ENCODE data around the gene CCDC88C. TPM values are rescaled to one million over a fixed set of nuclear protein-coding genes. Genes with fewer than 3 reads are reported as not detected.
A peak's percentile ranks its signal among the peaks of the same experiment; 100 is the strongest.

The CCDC88C gene
- total RNA-seq, 1 donor from 2014 or later, result 17.8 TPM

- no peak overlapping the region for H3K4me2 ChIP-seq
- no peaks in the 10 kb centered on the region for H3F3A ChIP-seq (ENCODE audit: low read depth)
- Mint-ChIP-seq H3K4me1 (no peaks in the 10 kb centered on the region), H3K4me3 (no peak overlapping the region), H3K27me3 (ENCODE audit: insufficient read depth, low read depth) (no peaks in the 10 kb centered on the region), H3K9me3 (no peaks in the 10 kb centered on the region), H3K27ac (no peak overlapping the region), H3K36me3 (peaks cover 19% of the 10 kb centered on the region)
- no peaks in the 10 kb centered on the region for H3K27me3 ChIP-seq
- no peak for DNase-seq (ENCODE audit: low spot score)
- no peaks in the 10 kb centered on the region for H3K4me1 ChIP-seq
- no peak overlapping the region for H3K27ac ChIP-seq
- no peaks in the 10 kb centered on the region for H4K20me1 ChIP-seq (ENCODE audit: low read depth)
- H3K79me2 ChIP-seq (ENCODE audit: low read depth), result no peaks in the 10 kb centered on the region
- TF ChIP-seq EZH2phosphoT487 (IDR thresholded peaks at IDR 0.05), result no peak
- TF ChIP-seq CTCF (IDR thresholded peaks at IDR 0.05), result no peak
- TF ChIP-seq EZH2 (IDR thresholded peaks at IDR 0.05), result no peak
- no peak overlapping the region for H3K9ac ChIP-seq
- no peaks in the 10 kb centered on the region for H3K9me3 ChIP-seq (ENCODE audit: low read depth)
- no peak overlapping the region for H3K4me3 ChIP-seq
- no peaks in the 10 kb centered on the region for H3K36me3 ChIP-seq
- no peak overlapping the region for H2AFZ ChIP-seq (replicated peaks)
Observed at GRCh38 chr14:91277546-91278382, 139.9 kb downstream of the CCDC88C start.

GRCh38 chr14:91274796-91275195 lies 142.8 kb downstream of the CCDC88C start:
- H3K27ac Mint-ChIP-seq, result peak overlapping the region; percentile 54
- H3K36me3 Mint-ChIP-seq, result peaks cover 12% of the 10 kb centered on the region
- no peaks in the 10 kb centered on the region for H3K27me3 Mint-ChIP-seq (ENCODE audit: insufficient read depth, low read depth)

GRCh38 chr14:91273885-91274273 lies 143.7 kb downstream of the CCDC88C start:
- no peak overlapping the region for H3K4me2 ChIP-seq
- no peaks in the 10 kb centered on the region for H3F3A ChIP-seq (ENCODE audit: low read depth)
- Mint-ChIP-seq H3K9me3 (no peaks in the 10 kb centered on the region), H3K27ac (no peak overlapping the region), H3K36me3 (peaks cover 12% of the 10 kb centered on the region), H3K27me3 (ENCODE audit: insufficient read depth, low read depth) (no peaks in the 10 kb centered on the region), H3K4me1 (peaks cover 12% of the 10 kb centered on the region), H3K4me3 (no peak overlapping the region)
- no peaks in the 10 kb centered on the region for H3K4me1 ChIP-seq
- H3K27ac ChIP-seq, result no peak overlapping the region
- no peaks in the 10 kb centered on the region for H3K9me3 ChIP-seq (ENCODE audit: low read depth)
- DNase-seq (ENCODE audit: low spot score), result no peak
- no peaks in the 10 kb centered on the region for H3K79me2 ChIP-seq (ENCODE audit: low read depth)
- H3K4me3 ChIP-seq, result no peak overlapping the region
- TF ChIP-seq EZH2 (IDR thresholded peaks at IDR 0.05), result no peak
- no peak for TF ChIP-seq CTCF (IDR thresholded peaks at IDR 0.05)
- no peak for TF ChIP-seq EZH2phosphoT487 (IDR thresholded peaks at IDR 0.05)
- no peaks in the 10 kb centered on the region for H4K20me1 ChIP-seq (ENCODE audit: low read depth)
- no peak overlapping the region for H3K9ac ChIP-seq
- H3K36me3 ChIP-seq, result no peaks in the 10 kb centered on the region
- no peaks in the 10 kb centered on the region for H3K27me3 ChIP-seq
- no peak overlapping the region for H2AFZ ChIP-seq (replicated peaks)

More at GRCh38 chr14:91274796-91275195, 142.8 kb downstream of the CCDC88C start:
- H3K79me2 ChIP-seq (ENCODE audit: low read depth), result no peaks in the 10 kb centered on the region
- Mint-ChIP-seq H3K9me3 (no peaks in the 10 kb centered on the region), H3K4me1 (peaks cover 5% of the 10 kb centered on the region), H3K4me3 (no peak overlapping the region)
- no peak overlapping the region for H3K4me2 ChIP-seq
- no peaks in the 10 kb centered on the region for H3K4me1 ChIP-seq
- no peak overlapping the region for H2AFZ ChIP-seq (replicated peaks)
- H3K36me3 ChIP-seq, result no peaks in the 10 kb centered on the region
- no peak for DNase-seq (ENCODE audit: low spot score)
- no peak for TF ChIP-seq EZH2phosphoT487 (IDR thresholded peaks at IDR 0.05)
- no peak for TF ChIP-seq EZH2 (IDR thresholded peaks at IDR 0.05)
- TF ChIP-seq CTCF (IDR thresholded peaks at IDR 0.05), result no peak
- H3K4me3 ChIP-seq, result no peak overlapping the region
- no peaks in the 10 kb centered on the region for H3K27me3 ChIP-seq
- no peaks in the 10 kb centered on the region for H3F3A ChIP-seq (ENCODE audit: low read depth)
- no peaks in the 10 kb centered on the region for H4K20me1 ChIP-seq (ENCODE audit: low read depth)
- H3K27ac ChIP-seq, result no peak overlapping the region
- no peaks in the 10 kb centered on the region for H3K9me3 ChIP-seq (ENCODE audit: low read depth)
- H3K9ac ChIP-seq, result no peak overlapping the region
